HG03571 (cell line): ENCODE measurements around the gene ATAD5.
"Not testable (repeated sequence)": the region's sequence is repeated elsewhere in the genome, so short reads cannot be mapped to it uniquely, and the experiment has no call there.

ENCODE experiments used
- ATAC-seq: cut with Tn5 transposase; IDR thresholded peaks from one replicate; pipeline ENCODE4 v1.9.1; 2021; ENCODE audit not compliant: unreplicated experiment

ATAD5 gene

GRCh38 chr17:30906101-30906911, 74.5 kb downstream of the ATAD5 start, which contains the start of gene TEFM:
TSS of gene TEFM (minus strand) at chr17:30906238. CDS start at chr17:30906198, 40 bp downstream.
- peak; percentile 78 for ATAC-seq

DNA sequence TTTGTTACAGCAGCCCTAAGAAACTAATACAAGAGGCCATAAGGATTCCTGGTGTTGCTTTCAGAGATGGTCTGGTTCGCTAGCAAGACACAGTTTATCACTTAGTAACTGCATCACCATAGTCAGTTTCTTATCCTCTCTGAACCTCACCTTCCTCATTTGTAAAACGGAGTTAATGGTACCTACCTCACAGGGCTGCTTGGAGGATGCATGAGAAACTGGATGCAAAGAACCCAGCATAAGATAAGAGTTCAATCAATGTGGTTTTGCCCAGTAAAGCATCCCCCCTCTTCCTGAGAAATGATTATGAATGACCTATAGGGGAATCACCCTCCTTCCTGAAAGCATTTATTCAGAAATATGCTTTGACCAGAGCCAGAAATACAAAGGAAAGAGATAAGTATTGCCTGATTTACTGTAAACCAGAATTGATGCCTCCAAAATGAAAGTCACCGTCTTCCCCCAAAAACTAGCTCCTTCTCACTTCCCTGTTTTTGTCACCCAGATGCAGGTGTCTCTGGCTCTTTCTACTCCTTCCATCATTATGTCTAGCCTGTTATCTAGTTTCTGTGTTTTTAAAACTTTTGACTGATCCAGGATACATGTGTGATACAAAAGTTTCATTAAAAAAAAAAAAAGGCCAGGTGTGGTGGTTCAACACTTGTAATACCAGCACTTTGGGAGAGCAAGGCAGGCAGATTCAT, 77.1 kb downstream of the ATAD5 start:
- no peak for ATAC-seq

- ATAC-seq: not testable (repeated sequence)
Observed at GRCh38 chr17:30910151-30910550, 78.4 kb downstream of the ATAD5 start.

DNA sequence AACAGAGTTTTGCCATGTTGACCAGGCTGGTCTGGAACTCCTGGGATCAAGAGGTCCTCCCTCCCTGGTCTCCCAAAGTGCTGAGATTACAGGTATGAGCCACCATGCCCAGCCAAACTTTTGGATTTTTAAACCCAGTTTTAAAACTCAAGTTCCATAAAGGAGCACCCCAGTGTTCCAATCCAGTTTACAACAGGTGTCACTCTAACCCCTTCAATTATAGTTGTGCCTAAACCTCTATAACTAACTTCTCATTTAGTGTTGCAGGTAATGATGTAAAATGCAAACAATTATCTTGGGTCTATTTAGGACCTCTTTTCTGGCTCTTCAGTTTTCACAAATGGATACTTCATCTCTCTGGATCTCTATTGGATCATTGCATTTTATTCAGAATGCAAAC, 82.2 kb downstream of the ATAD5 start:
- no peak for ATAC-seq

- no peak for ATAC-seq
Observed at GRCh38 chr17:30915833-30916611, 84.3 kb downstream of the ATAD5 start.

GRCh38 chr17:30917050-30917449, 85.3 kb downstream of the ATAD5 start:
- no peak for ATAC-seq

- ATAC-seq: no peak
Observed at GRCh38 chr17:30920282-30920681, 88.5 kb downstream of the ATAD5 start.

DNA sequence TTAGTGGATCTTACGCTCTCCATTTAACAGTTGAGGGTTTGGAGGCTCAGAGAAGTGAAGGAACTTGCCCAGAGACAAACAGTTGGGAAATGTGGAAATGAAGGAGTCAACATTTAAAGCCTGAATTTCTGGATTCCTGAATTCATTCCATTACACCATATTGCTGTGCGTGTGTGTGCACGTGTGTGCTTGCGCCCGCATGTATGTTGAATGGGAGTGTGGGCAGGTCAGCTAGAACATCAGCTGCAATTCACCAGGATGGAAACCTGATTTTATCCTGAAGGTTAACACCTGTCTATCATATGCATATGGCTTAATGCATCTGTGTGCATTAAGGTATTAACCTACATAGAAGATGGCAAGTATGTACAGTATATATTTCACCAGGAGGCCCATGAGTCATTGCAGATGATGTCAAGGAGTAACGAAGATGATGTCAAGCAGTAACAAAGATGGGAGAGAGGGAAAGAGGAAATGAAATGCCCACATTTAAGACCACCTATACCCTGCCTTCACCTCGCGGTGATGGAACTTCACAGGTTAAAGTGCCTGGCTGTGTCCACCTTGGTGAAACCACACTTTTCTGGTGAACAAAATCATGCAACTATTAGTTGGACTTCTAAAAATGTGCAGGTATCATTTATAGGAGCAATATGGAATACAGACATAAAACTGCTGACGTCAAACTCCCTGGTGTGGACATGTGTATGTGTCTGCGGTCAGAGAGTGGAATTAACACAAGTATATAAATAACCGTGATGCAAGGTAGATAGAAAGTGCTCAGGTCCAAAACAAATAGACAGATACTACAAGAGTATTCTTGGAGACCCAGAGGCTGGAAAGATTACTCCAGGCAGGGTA, 89.1 kb downstream of the ATAD5 start:
- ATAC-seq: no peak

GRCh38 chr17:30921544-30922196, 89.9 kb downstream of the ATAD5 start, which contains the start of gene ADAP2:
TSS of gene ADAP2 (plus strand) at chr17:30921945. CDS start at chr17:30922015, 70 bp downstream.
- ATAC-seq: no peak

DNA sequence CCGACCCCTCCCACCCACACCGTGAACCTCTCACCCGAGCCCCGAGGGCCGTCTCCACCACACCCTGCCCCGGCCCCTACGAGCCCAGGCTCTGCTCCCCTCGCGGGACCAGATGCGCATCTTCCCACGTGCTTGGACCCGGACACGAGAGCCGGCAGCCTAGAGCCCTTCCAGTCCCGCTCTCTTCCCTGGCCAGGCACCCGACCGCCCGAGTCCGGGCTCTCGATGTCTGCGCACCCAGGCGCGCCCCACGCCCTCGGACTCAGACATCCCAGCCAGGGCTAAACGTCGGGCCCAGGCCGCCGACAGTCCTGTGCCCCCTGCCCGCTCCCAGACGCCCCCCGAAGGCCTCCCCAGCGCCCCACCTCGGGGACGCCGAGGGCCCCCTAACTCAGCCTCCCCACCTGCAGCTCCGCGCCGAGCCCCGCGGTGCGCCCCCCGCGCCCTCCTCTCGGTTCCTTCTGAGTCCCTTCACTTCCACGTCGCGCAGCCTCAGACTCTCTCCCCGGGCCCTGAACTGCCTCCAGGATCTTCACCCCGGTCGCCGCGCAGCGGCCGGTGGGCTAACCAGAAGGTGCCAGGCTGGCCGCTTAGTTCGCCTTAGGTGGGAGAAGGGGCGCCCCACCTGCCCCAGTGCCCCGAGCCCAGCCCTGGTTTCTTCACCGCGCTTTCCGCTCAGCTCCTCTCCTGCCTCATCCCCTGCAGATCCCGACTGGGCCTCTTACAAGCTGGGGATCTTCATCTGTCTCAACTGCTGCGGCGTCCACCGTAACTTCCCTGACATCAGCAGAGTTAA, 90.7 kb downstream of the ATAD5 start:
- no peak for ATAC-seq

DNA sequence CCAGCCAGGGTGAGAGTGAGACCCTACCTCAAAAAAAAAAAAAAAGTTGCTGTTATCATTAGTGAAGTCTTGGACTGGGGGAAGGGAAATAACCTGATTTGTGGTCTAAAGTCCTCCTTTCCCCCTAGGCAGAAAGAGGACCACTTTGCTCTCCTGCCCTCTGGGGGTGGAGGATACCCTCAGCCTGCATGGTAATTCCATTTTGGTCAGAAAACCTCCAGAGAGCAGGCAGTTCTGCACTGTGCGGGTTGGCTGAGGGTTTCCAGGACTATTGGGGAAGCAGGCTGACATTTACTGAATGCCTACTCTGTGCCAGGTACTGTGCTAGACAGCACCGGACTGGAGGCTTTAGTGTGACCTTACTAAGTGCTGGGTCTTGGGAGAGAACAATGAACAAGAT, 92.6 kb downstream of the ATAD5 start:
- no peak for ATAC-seq

DNA sequence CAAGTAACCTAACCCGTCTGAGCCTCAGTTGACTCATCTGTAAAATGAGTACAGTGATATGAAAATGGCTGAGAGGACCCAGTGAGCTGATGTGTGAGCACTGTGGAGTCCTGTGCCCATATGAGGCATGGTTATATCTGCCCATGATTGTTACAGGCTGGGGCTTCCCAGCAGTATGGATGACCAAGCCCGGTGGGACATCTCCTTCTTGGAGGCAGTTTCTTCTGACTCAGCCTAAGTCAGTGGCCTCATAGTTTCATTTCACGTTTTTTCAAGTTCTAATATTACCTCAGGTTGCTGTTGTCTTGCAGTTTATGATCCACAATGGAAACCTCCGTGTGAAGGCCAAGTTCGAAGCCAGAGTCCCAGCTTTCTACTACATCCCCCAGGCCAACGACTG, 94.8 kb downstream of the ATAD5 start:
- no peak for ATAC-seq

GRCh38 chr17:30927756-30928155, 96.0 kb downstream of the ATAD5 start:
- no peak for ATAC-seq

DNA sequence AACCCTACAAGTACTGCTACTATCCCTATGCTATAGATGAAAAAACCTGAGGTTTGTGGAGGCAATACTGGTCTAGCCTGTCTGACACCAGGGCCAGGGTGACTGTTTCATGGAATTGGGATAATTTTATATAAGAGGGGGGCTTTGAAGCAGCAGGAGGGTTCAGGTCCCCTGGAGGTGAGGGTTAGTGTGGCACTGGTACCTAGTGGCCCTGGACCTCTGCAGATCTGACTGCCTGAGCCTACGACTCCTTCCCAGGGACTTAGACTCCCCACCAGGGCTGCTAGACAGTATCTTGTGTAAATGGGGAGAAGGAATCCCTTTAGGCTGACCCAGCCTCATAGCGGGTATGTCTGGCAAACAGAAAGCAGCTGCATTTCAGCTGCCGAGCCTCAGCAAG, 96.8 kb downstream of the ATAD5 start:
- ATAC-seq: no peak

- no peak for ATAC-seq
Observed at GRCh38 chr17:30929081-30929633, 97.4 kb downstream of the ATAD5 start.

GRCh38 chr17:30929861-30930260, 98.1 kb downstream of the ATAD5 start:
- not testable (repeated sequence) for ATAC-seq

DNA sequence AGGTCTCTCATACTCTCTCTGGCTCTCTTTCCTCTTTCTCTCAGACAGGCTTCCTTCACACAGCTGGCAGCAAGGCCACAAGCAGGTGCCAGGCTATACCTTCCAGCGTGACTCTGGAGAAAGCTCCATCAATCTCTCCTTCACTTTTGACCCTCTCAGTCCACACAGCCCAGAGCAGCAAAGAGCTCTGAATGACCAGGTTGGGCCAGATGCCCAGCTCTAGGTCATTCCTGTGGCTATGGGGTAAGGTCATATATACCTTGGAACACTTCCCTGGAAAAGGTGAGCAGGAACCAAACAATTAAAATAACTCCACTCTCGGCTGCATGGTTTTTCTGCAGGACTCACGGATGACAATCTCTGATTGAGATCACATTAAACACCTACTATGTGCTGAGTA, 98.7 kb downstream of the ATAD5 start:
- no peak for ATAC-seq

DNA sequence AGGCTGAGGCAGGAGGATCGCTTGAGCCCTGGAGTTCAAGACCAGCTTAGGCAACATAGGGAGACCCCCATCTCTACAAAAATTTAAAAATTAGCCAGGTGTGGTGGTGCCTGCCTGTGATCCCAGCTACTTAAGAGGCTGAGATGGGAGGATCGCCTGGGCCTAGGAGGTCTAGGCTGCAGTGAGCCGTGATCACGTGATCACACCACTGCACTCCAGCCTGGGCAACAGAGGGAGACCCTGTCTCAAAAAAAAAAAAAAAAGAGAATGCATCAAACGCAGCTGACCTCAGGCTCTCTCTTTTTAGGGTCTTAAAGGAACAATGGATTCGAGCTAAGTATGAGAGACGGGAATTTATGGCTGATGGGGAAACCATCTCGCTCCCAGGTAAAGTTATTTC, 99.8 kb downstream of the ATAD5 start:
- not testable (repeated sequence) for ATAC-seq

- ATAC-seq: no peak
Observed at GRCh38 chr17:30933966-30934365, 102.2 kb downstream of the ATAD5 start.
